ENCODE data around the gene FARP1.

DNA sequence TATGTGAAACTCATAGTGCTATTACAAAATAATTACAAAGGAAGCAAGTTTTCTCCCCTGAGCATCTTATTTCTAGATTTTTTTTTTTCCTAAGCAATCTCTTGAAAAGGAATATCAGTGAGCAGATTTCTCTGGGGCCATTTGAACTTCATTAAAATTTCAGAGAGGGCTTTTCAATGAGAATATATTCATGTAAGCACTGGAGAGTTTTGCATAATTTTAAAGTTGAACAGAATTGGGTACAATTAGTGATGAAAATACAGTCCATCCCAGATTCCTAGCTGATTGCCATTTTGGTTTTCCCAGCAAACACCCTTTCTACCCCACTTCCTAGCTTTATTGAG is 101.0 kb downstream of the FARP1 start:
- no peak for TF ChIP-seq POLR2A (IDR thresholded peaks at IDR 0.05)
- TF ChIP-seq, protein P1, sequence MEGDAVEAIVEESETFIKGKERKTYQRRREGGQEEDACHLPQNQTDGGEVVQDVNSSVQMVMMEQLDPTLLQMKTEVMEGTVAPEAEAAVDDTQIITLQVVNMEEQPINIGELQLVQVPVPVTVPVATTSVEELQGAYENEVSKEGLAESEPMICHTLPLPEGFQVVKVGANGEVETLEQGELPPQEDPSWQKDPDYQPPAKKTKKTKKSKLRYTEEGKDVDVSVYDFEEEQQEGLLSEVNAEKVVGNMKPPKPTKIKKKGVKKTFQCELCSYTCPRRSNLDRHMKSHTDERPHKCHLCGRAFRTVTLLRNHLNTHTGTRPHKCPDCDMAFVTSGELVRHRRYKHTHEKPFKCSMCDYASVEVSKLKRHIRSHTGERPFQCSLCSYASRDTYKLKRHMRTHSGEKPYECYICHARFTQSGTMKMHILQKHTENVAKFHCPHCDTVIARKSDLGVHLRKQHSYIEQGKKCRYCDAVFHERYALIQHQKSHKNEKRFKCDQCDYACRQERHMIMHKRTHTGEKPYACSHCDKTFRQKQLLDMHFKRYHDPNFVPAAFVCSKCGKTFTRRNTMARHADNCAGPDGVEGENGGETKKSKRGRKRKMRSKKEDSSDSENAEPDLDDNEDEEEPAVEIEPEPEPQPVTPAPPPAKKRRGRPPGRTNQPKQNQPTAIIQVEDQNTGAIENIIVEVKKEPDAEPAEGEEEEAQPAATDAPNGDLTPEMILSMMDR (IDR thresholded peaks at IDR 0.05), result no peak
- no peak for TF ChIP-seq POLR2AphosphoS5 (IDR thresholded peaks at IDR 0.05)
- no peak for TF ChIP-seq EP300 (IDR thresholded peaks at IDR 0.05)

Data from gastroesophageal sphincter (tissue), 3 donors.